GM18861 (cell line): ENCODE results near the gene RAD51B.
"Not testable (repeated sequence)": the region's sequence is repeated elsewhere in the genome, so short reads cannot be mapped to it uniquely, and the experiment has no call there.

Experiments
- ATAC-seq: cut with Tn5 transposase; IDR thresholded peaks from one replicate; pipeline ENCODE4 v1.9.1; 2021; ENCODE audit not compliant: unreplicated experiment

The RAD51B gene

DNA sequence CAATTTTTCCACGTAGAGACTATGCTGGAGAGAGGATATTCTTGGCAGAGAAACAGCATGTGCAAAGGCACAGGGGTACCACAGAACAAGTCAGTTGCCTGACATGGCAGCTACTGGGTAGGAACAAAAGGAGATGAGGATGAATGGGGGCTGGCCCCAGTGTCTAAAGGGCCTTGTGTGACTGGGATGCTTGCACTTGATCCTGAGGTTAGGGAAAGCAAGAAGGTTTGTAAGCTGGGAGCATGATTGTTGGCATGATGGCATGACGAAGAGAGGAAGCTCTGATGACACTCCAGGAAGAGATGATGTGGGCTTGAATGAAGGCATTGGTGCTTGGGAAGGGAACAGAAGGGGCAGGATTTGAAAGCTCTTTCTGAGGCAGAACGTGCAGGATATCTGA lies 834.2 kb downstream of the RAD51B start:
- ATAC-seq, result no peak

DNA sequence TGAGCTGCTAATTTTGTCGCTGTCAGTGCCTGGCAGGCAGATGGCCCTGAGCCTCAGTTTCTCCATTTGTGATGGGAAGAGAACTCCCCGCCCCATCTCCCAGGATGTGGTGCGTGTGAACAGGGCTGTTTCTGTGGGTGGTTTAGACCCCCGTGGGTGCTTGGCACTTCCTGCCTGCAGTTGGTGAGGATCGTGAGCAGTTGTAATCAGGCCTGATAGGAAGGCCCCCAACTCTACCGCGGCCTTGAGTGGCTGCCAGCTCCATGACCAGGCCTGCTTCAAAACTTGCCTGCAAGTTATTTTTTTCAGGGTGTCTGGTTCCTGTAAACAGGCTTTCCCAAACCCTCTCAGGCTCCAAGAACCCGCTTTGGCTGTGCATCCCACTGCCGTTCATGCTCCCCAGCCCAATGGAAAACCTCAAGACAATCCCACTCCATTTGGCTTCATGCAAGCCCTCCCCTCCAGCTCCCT lies 834.9 kb downstream of the RAD51B start:
- ATAC-seq, result no peak

DNA sequence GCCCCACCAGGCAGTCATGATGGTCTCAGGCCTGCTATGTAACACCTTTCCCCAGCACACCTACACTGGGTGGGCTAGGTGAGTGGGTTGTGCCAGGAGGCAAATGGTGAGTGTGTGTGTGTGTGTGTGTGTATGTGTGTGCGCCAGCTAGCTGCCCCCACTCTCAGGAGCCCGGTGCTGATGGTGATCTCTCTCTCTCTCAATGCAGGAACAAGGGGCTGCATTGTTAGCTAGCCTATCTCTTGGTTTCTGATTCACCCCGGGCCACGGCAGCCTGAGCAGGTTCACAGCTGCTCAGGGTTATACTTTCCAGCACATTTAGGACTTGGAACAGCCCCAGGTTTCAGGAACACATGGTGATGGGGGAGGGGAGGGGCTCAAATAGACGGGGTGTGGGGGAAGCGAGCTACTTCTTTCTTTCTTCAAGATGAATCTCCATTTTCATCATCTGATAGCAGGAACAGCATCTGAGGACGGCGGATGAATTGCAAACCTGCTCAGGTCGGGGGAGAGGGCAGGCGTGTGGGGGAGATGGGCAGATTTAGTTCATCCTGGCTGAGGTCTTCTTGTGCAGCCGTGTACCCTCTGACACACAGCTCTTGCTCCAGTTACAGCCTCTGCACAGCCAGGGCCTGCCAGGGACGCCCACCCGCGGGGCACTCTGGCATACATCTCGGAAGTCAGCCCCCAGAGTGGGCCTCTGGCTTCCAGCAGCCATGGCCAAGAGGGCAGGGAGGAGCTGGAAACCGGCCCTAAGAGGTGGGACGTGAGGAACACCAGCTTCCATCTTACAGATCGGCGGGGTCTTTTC lies 835.6 kb downstream of the RAD51B start:
- ATAC-seq, result no peak

DNA sequence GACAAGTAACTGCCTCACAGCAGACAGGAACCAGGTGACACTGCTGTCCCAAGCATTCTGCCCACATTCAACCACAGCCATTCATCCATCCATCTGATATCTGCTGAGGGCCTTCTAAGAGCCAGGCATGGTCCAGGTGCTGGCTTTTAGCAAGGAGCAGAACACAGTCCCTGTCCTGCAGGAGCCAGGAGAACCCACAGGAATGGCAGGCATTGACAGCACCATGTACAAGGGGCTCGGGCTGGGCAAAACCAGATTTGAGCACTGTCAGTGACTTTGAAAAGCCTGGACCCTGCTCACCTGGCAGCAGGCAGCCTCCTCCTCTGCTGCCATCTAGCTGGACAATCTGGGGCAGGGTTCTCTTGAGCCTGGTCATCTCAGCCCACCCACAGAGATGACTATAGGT lies 836.3 kb downstream of the RAD51B start:
- no peak for ATAC-seq

DNA sequence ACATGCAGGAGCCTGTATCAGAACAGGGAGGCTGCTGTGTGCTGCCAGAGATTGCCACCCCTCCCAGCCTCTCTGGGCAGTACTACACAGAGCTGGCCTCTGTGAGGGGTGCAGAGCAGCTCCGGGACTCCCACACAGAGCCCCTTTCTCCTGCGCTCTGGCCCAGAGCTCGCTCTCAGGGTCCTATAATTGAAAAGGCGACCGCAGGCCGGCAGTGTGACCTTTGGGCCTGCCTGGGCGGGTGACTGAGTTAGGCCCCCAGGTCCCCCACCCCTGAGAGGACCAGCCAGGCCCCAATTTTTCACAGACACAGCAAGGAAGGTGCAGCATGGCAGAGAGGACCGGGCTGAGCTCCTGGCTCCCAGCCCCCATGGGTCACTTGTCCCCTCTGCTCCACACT lies 836.9 kb downstream of the RAD51B start:
- no peak for ATAC-seq

DNA sequence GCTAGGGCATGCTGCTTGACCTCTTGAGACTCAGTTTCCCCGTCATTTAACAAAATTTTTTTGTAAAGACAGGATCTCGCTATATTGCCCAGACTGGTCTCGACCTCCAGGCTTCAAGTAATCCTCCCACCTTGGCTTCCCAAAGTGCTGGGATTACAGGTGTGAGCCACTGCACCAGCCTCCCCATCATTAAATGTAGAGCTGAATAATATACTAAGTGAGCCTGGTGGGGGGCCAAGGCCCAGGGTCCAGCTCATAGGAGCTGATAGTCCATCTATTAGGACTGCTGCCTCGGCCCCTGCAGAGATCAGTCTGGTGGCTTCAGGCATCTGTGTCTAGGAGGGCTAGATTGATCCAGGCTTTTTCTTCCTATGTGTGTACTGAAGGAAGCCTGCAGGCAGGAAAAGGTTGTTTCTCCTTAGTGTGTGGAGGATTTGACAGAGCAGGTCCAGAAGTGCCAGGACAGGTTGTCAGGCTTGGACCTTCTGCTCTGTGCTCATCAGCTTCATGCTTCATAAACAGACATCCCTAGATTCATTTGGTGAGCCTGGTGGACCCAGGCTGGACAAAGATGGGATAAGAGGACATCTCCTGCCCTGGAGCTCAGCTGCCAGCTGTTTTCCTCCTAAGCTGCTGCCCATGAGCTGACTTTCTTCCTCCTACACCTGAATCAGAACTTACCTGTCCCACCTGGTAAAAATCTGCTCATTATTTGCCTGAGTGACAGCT lies 837.9 kb downstream of the RAD51B start:
- no peak for ATAC-seq

DNA sequence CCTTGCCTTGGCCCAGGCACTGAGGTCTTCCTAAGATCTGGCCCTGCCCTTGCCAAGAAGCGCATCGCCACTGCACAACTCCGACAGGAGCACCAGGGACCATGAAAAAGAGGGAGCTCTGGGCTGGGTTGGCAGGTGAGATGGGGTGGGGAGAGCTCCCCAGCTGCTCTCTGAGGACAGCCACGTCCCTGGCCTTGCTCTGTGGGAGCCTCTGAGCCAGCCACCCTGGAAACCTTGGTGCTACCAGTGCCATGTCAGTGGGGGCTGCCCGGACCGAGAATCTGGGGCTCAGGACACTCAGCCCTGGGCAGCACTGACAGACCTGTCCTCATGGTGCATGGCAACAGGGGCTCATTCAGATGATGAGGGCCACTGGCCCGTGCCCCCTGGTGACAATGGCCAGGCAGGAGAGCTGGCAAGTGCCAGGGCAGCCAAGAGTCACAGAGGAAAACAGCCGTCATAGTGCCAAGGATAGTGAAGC lies 838.5 kb downstream of the RAD51B start:
- no peak for ATAC-seq

DNA sequence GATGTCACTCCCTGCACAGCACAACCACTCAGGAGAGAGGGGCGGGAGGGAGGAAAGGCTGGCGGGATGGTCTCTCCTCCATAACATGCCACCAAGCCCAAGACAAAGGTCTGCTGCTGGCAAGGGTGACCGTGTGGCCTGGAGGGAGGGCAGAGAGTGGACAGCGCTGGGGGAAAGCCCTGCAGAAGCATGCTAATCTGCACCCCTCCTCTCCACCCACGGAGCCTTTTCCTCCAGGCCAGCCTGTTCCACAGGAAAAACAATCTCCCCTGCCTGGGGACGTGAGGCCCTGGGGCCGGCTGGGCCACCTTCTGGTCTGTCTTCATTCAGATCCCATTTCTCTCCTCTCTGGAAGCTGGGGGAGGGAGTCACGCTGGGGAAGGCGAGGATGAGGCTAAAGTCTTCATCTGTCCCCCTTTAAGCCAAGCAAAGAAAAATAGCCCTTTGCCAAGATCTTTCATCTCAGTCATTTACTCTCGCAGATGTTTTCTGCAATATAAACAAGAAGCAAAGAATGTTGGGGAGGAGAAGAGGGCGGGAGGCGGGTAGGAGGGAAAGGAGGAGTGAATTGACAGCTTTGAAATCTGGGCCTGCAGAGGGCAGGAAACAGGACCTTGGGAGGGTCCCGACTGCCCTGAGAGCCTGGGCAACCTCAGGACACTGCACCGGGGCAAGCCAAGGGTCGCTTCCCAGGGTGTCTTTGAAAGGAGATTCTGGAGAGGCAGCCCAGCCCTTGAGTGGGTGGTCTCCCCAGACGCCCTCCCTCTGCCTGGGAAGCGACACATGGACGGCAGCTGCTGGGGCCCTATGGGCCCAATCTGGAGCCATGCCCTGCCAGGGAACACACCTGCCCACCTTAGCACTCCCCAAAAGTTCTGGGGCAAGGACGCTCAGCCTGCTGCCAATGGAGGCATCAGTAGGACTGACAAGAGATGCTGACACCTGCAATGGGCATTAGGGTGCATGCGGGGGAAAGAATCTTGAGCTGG lies 839.7 kb downstream of the RAD51B start:
- no peak for ATAC-seq

DNA sequence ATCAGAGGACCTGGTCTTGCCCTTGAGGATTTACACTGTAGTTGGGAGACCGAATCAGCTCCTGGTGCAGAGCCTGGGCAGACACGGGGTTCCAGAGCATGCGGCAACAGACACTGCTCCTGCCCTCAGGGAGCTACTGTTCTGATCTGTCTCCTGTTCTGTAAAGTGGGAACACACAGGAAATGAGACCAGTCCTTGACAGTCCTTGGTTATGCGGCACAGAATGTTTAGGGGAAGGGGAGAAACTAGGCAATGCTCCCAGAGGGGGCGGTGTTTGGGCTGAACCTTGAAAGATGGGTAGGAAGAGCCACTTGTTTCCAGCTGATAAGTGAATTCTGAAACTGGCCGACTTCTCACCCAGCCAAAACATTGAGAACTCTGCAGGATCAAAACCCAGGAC lies 840.9 kb downstream of the RAD51B start:
- no peak for ATAC-seq

DNA sequence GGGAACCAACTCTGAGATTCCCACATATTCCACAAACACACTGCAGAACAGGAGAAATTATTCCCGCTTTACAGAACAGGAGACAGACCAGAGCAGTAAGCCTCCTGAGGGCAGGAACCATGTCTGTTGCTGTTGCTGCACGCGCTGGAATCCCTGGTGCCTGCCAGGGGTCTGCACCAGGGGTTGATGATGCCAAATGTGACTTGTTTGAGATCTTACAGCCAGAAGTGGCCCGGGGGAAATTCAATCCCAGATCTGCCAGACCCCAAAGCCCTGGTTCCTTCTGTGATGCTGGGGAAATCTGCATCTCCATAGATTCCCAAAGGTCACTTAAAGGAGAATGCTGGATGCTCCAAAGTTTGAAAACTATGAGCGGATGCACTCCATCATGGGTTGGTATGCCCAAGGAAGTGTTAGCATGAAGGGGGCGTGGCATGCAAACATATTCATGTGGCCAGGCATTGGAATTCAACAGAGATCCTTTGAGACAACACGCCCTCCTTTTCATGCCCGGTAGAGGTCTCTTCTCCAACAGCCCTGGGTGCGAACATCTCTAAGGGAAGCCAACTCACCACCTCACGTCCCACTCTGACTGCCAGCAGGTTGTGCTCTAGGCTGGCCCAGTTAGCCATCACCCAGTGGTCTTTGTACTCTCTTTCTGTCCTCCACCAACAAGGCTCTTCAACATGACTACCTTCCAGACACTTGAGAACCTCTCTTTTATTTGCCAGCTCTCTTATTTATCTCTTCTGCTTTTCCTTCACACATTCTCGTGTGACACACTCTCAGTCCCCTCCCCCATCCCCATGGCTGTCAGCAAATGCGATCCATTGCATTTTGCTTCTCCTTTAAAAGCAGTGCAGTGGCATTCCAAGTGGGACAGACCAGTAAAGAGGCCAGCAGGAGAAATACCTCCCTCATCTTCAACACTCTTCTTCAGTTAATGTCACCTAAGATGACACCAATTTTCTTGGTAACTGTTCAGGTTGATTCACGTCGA lies 841.9 kb downstream of the RAD51B start:
- no peak for ATAC-seq

DNA sequence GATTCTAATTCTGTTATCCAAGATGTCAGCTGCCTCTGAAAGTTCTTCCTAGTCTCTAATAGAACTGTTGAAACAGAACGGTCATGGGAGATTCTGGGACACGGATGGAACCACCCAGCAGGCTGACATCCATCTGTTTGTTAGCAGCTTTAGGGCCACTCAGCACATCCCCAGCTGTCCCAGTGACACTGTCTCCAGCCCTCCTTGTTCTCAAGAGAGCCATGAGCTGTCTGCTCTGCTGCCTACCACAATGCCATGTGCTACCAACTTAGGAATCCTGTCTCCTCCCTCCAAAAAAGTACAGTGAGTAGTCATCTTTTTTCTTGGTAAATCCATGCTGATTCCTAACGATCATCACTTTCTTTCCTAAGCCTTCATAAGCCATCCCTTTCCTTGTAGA lies 842.8 kb downstream of the RAD51B start:
- ATAC-seq, result no peak

DNA sequence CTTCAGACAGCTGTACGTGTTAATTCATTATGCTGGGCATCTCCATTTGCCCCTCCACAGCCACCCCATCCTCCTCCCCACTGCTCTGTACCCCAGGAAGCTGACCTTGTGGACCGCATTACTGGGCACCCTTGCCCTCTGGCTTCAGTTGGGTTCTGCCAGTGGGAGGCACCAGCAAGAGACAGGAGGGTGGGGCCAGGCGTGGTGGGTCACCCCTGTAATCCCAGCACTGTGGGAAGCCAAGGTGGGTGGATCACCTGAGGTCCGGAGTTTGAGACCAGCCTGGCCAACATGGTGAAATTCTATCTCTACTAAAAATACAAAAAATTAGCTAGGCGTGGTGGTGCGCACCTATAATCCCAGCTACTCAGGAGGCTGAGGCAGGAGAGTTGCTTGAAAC lies 843.2 kb downstream of the RAD51B start:
- ATAC-seq, result not testable (repeated sequence)

DNA sequence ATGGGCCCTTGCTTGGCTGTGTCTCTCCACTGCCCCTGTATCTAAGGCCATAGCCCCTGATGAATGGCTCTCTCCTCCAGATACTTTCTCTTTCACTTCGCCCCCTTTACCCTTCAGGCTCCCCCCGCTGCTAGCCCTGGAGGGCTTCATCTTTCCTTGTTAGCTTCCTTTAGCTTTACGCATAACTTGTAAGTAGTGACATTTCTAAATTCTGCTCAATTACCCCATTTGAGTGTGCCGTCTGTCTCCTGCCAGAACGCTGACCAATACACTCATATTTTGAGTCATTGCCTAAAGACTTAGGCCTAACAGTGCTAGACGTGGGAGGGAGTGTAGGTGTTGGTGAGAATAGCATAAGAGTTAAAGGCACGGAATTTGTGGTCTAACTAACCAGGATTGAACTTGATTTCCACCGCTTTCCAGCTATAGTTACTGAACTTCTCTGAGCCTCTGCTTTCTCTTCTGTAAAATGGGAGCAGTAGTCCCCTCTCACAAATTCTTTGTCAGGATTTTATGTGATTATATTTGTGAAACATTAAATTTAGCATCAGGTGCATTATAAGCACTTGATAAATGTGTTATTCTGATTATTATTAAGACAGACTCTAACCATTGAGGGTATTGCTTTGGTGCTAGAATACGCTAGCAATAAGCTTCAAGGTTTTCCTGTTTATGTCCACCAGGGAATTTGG lies 844.0 kb downstream of the RAD51B start:
- peak; percentile 71 for ATAC-seq

DNA sequence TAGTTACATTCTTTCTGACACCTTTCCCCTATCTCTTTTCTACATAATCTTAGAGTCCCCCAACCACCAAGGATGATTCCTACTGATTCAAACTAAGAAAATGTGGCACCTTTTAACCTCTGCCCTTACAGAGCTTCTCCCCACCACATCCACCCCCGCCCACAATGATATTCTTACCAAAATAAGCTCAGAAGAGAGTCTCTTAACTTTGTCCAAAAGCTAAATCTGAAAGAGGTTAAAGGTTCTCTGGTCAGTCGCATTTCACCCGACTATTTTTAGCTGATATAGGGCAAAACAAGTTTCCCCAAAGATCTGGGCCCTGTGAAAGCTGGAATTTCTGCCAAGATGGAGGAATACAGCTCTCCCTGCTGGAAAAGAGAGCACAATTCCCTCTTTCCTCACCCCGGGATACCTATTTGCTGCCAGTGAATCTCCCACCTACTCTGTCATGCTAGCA lies 844.7 kb downstream of the RAD51B start:
- no peak for ATAC-seq

DNA sequence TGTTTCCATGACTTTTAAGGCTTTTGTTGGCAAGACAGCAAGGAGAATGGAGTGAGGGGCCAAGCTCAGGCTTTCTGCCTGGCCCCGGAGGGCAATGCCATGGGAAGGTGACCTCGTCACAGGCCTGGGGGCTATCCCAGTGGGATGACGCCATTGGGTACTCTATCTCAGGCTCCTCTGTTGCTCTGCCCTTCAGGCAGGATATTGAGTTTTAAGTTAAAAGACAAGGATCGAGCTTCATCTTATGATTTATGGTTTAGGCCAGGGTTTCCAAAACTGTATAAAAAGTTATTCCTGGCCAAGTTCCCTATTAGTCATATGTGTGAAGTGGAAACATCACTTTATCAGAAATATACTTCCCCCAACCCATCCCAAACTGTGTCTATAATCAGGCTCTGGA lies 845.6 kb downstream of the RAD51B start:
- no peak for ATAC-seq

DNA sequence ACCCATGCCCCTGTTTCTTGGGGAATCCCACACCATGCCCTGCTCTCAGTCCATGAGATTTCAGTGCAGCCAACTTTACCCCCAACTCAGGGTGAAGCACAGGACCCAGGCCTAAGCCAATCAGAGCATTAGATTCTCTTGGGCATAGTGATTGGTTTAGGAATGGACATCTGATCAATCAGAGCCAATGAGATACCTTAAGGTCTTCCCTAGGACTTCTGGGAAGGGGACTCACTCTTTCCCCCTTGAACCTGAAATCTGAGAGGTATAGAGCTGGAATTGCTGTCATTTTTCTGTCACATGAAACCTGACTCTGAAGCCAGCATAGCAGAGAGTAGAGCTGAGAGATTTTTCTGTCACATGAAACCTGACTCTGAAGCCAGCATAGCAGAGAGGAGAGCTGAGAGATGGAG lies 846.2 kb downstream of the RAD51B start:
- ATAC-seq, result no peak

DNA sequence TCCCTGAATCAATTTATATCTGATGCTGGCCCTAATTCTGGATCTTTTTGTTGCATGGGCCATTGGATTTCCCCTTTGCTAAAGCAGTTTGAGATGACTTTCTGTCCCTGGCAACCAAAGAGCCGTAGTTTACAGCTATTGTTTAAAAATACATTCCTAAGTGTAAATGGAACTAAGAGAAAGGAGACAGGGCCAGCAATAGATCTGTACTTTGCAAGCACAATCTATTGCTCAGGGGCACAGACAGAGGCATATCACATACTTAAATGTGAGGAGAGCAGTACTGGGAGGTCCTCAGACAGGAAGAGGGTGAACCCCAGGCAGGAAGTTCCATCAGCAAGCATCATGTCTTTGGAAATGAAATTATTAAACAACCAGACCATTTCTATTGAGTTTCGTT lies 846.7 kb downstream of the RAD51B start:
- no peak for ATAC-seq

DNA sequence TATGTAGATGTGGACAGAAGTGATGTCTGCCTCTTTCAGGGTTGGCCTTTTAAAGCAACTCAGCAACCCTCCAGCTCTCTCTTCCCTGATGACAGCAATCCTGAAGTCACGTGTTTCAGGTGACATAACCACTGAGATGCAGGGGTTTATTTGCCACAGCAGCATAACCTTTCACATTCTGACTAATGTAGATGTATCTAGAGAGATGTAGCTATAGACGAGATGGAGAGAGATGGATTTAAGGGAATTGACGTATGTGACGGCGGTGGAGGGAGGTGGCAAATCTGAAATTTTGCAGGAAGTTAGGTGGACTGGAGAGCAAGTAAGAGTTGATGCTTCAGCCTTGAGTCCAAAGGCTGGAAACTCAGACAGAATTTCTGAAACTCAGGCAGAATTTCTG lies 847.3 kb downstream of the RAD51B start:
- ATAC-seq, result no peak

DNA sequence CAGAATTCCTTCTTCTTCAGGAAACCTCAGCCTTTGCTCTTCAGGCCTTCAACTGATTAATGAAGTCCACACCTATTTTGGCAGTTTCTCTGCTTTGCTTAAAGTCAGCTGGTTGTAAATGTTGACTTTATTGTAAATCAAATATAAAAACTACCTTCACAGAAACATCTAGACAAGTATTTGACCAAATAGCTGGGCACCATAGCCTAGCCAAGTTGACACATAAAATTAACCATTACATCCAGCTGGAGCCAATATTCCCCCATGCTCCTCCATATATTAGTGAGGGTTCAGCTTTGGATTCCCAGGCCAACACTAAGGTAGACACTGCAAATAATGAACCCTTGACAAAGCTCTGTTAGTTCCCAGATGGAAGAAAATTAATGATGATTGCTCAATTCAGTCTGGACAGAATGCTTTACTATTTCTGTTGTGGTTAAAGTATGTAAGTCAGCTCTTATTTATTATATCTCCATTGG lies 847.8 kb downstream of the RAD51B start:
- ATAC-seq, result no peak
